Cardiac septum (tissue), 1 donor: ENCODE results near the gene TMEM167B. TPM values are rescaled to one million over a fixed set of nuclear protein-coding genes. Genes with fewer than 3 reads are reported as not detected.
"Not testable (repeated sequence)": the region's sequence is repeated elsewhere in the genome, so short reads cannot be mapped to it uniquely, and the experiment has no call there.

Source experiments
- DNase-seq: peaks from one replicate; pipeline ENCODE4 v3.0.0-alpha.2; 2020; ENCODE audit warnings: low spot score
- intact Hi-C: fragments of 100-400 bp; cut with DNase I; formaldehyde crosslinking; loops from one replicate; pipeline ENCODE4 v1.14.0; 2022
- long read RNA-seq: library from polyadenylated mRNA; unstranded; transcript quantifications from one replicate; pipeline ENCODE4 v2.0.0, GENCODE V29; 2021
- total RNA-seq: library from RNA; stranded (reverse); fragmentation: NEBNext Ultra II Directional; extraction: Animal tissue kit (Norgen Biotek cat#: 25700); gene quantifications from one replicate; pipeline ENCODE4 v1.2.1, GENCODE V29; 2021
- donor health status: DM: no; HTN: no; CAD: no.

TMEM167B gene
- total RNA-seq: 37.4 TPM
- long read RNA-seq, transcript TMEM167B-201 (3 exons, 3,730 nt): major isoform, 11 of 18 reads
- long read RNA-seq, partial matches to known transcripts: 0 of 18 reads
- long read RNA-seq, other reads (novel, unspliced or antisense): 6 of 18 reads

- intact Hi-C loops: loop anchor here (1.0 to 10.0 kb wide), 4 partner anchors 10 to 266 kb away; partner anchors contain the start of genes CLCC1 and TAF13
- DNase-seq: peak; percentile 97
Measured at GRCh38 chr1:109090196-109091077, at the start of gene TMEM167B. Gene TMEM167B (plus strand): TSS chr1:109090764. CDS start chr1:109090873, 109 bp downstream.

- intact Hi-C loops: loop anchor here (2.0 kb wide), 1 partner anchor 78 kb away; the partner anchor contains the start of gene CLCC1
Measured at GRCh38 chr1:109040989-109041620, 49.5 kb upstream of the TMEM167B start.

GRCh38 chr1:109041621-109042468, 48.7 kb upstream of the TMEM167B start, which contains the start of gene WDR47:
Gene WDR47 (minus strand): TSS chr1:109042102. CDS start chr1:109023512, 18,590 bp downstream.
- intact Hi-C loops: loop anchor here (1.0 to 2.0 kb wide), 2 partner anchors 58 to 79 kb away; partner anchors contain the start of gene CLCC1

More at GRCh38 chr1:109040989-109041620, 49.5 kb upstream of the TMEM167B start:
- DNase-seq: no peak

GRCh38 chr1:109045595-109045994, 45.0 kb upstream of the TMEM167B start:
- DNase-seq: no peak
- intact Hi-C loops: no loop called here

More at GRCh38 chr1:109041621-109042468, 48.7 kb upstream of the TMEM167B start, which contains the start of gene WDR47:
- peak; percentile 99 for DNase-seq

- intact Hi-C loops: no loop called here
- no peak for DNase-seq
Measured at GRCh38 chr1:109046671-109047070, 43.9 kb upstream of the TMEM167B start.

- DNase-seq: no peak
- intact Hi-C loops: no loop called here
Measured at GRCh38 chr1:109047339-109047738, 43.2 kb upstream of the TMEM167B start.

GRCh38 chr1:109048335-109048734, 42.2 kb upstream of the TMEM167B start:
- DNase-seq: no peak
- intact Hi-C loops: no loop called here

GRCh38 chr1:109050228-109050995, 40.2 kb upstream of the TMEM167B start:
- intact Hi-C loops: no loop called here
- no peak for DNase-seq

GRCh38 chr1:109052145-109052544, 38.4 kb upstream of the TMEM167B start:
- DNase-seq, intact Hi-C loops: not testable (repeated sequence)

GRCh38 chr1:109056064-109056463, 34.5 kb upstream of the TMEM167B start:
- intact Hi-C loops: no loop called here
- no peak for DNase-seq

- no peak for DNase-seq
- intact Hi-C loops: no loop called here
Measured at GRCh38 chr1:109059026-109059425, 31.5 kb upstream of the TMEM167B start.

- intact Hi-C loops: no loop called here
- no peak for DNase-seq
Measured at GRCh38 chr1:109060707-109061106, 29.9 kb upstream of the TMEM167B start.

GRCh38 chr1:109061183-109061582, 29.4 kb upstream of the TMEM167B start:
- intact Hi-C loops: no loop called here
- no peak for DNase-seq

- intact Hi-C loops: no loop called here
- DNase-seq: no peak
Measured at GRCh38 chr1:109065137-109065536, 25.4 kb upstream of the TMEM167B start.

- no peak for DNase-seq
- intact Hi-C loops: no loop called here
Measured at GRCh38 chr1:109067883-109068282, 22.7 kb upstream of the TMEM167B start.

GRCh38 chr1:109069294-109069693, 21.3 kb upstream of the TMEM167B start:
- intact Hi-C loops: no loop called here
- DNase-seq: no peak

GRCh38 chr1:109075531-109076490, 14.8 kb upstream of the TMEM167B start, which contains the start of gene TAF13:
Gene TAF13 (minus strand): TSS chr1:109076003. CDS start chr1:109075947, 56 bp downstream.
- intact Hi-C loops: loop anchor here (1.0 kb wide), 2 partner anchors 14 to 24 kb away; partner anchors contain the start of gene TMEM167B
- DNase-seq: peak; percentile 99
